Hepatocyte (in vitro differentiated cells): ENCODE measurements around the gene CNTNAP3B. TPM values are rescaled to one million over a fixed set of nuclear protein-coding genes. Genes with fewer than 3 reads are reported as not detected.
"Not testable (repeated sequence)": the region's sequence is repeated elsewhere in the genome, so short reads cannot be mapped to it uniquely, and the experiment has no call there.

ENCODE experiments used
- DNase-seq: peaks from one replicate; pipeline ENCODE4 v3.0.0-alpha.2; 2016; ENCODE audit warnings: low spot score
- H2AFZ ChIP-seq: fragments of 200-600 bp; sonication (generic); 2 replicates; pipeline ENCODE4 v1.6.0; 2016; ENCODE audit warnings: antibody characterized with exemption, mild to moderate bottlenecking
- H3K27ac ChIP-seq: fragments of 200-600 bp; sonication (generic); 2 replicates; pipeline ENCODE4 v1.5.1; 2016; ENCODE audit warnings: mild to moderate bottlenecking
- H3K27me3 ChIP-seq: fragments of 200-600 bp; sonication (generic); 2 replicates; pipeline ENCODE4 v1.6.1; 2016
- H3K36me3 ChIP-seq: fragments of 200-600 bp; sonication (generic); replicated peaks from 2 replicates; pipeline ENCODE4 v1.5.1; 2016; ENCODE audit warnings: low read depth; ENCODE audit not compliant: insufficient read depth
- H3K4me1 ChIP-seq: fragments of 200-600 bp; sonication (generic); 2 replicates; pipeline ENCODE4 v1.5.1; 2016; ENCODE audit warnings: mild to moderate bottlenecking, moderate library complexity; ENCODE audit not compliant: insufficient read depth
- H3K4me2 ChIP-seq: fragments of 200-600 bp; sonication (generic); 2 replicates; pipeline ENCODE4 v1.6.0; 2016
- H3K4me3 ChIP-seq: fragments of 200-600 bp; sonication (generic); 2 replicates; pipeline ENCODE4 v1.5.1; 2016; ENCODE audit warnings: mild to moderate bottlenecking
- H3K79me2 ChIP-seq: fragments of 200-600 bp; sonication (generic); 2 replicates; pipeline ENCODE4 v1.6.0; 2017; ENCODE audit warnings: mild to moderate bottlenecking
- H3K9me2 ChIP-seq: fragments of 200-600 bp; sonication (generic); replicated peaks from 2 replicates; pipeline ENCODE4 v1.6.0; 2017; ENCODE audit warnings: mild to moderate bottlenecking; ENCODE audit not compliant: insufficient read depth
- H3K9me3 ChIP-seq: fragments of 200-600 bp; sonication (generic); 2 replicates; pipeline ENCODE4 v1.5.1; 2016; ENCODE audit warnings: low read depth, mild to moderate bottlenecking
- H4K20me1 ChIP-seq: fragments of 200-600 bp; sonication (generic); 2 replicates; pipeline ENCODE4 v1.6.0; 2016; ENCODE audit warnings: mild to moderate bottlenecking; ENCODE audit not compliant: insufficient read depth, poor library complexity, severe bottlenecking
- WGBS: methylation state at CpG from one replicate; pipeline ENCODE4 v1.1.6; 2016; ENCODE audit warnings: low lambda C conversion rate; ENCODE audit errors: missing lambda C conversion rate; 5-methylcytosine and 5-hydroxymethylcytosine counted together
- polyA plus RNA-seq: library from polyadenylated mRNA; unstranded; fragments of >200 nt; fragmentation: Nextera tagmentation; extraction: Ambion mirVana; gene quantifications from 2 replicates; pipeline ENCODE4 v1.2.1, GENCODE V29; 2016
- total RNA-seq: library from RNA; depleted of rRNA; stranded (reverse); fragments of >200 nt; gene quantifications from 2 replicates; pipeline ENCODE4 v1.2.3, GENCODE V29; 2014

CNTNAP3B gene
- total and polyA plus RNA-seq, 2 experiments from 2014 or later = 0.83 to 1.5 TPM

DNA sequence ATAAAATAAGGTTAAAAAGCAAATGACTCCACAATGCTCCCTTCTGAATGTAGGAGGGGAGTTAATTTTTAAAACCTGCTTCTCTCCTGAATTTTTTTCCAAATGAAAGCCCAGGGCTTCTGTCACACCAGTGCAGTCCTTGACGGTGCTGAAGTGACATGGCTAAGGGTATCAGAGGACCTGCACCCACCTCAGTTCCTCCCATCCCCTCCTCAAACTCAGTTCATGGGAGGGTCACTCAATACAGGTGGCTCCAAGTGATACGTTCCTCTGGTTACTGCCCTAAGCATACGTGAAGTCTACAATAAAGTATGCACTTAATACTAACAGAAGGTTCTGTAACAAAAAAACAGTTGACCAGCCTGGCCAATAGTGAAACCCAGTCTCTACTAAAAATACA lies 193.5 kb downstream of the CNTNAP3B start:
- not testable (repeated sequence) for DNase-seq, H3K27ac ChIP-seq, H3K9me2 ChIP-seq, H2AFZ ChIP-seq, H3K9me3 ChIP-seq, H3K4me2 ChIP-seq, H3K79me2 ChIP-seq, H3K4me3 ChIP-seq, H3K36me3 ChIP-seq, H4K20me1 ChIP-seq, H3K27me3 ChIP-seq, H3K4me1 ChIP-seq
- WGBS = 59% methylated on average over 3 of the region's 3 CpGs

- H3K27me3 ChIP-seq, H3K4me1 ChIP-seq, H3K4me3 ChIP-seq, H3K9me2 ChIP-seq, H3K36me3 ChIP-seq, H3K4me2 ChIP-seq, DNase-seq, H4K20me1 ChIP-seq, H3K27ac ChIP-seq, H2AFZ ChIP-seq, H3K9me3 ChIP-seq, H3K79me2 ChIP-seq: not testable (repeated sequence)
- WGBS = 79% methylated on average over 5 of the region's 6 CpGs
Measured at GRCh38 chr9:41929172-41929571, 200.1 kb downstream of the CNTNAP3B start.

- H3K36me3 ChIP-seq, H2AFZ ChIP-seq, DNase-seq, H3K27me3 ChIP-seq, H3K4me1 ChIP-seq, H3K4me3 ChIP-seq, H3K9me2 ChIP-seq, H3K4me2 ChIP-seq, H3K27ac ChIP-seq, H3K79me2 ChIP-seq, H4K20me1 ChIP-seq, H3K9me3 ChIP-seq: not testable (repeated sequence)
- 55% methylated on average over 1 of the region's 1 CpG for WGBS
Measured at GRCh38 chr9:41917374-41917773, 211.9 kb downstream of the CNTNAP3B start.

DNA sequence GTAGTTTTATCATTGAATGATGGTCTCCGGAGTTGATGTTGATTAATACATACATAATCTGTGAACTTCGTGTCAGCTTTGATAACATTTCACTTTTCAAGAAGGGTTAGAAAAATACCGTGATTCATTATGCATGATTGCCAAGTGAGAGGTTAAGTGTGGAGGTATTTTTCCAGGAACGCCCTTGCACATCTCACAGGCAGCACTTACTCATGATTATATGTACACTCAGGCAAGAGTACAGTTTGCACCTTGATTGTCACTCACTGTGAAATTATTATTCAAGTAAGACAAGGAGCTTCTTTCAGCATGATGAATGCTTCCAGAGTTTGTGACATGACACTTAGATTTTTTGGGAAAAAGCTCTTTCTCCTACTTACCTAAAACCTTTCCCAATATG lies 223.7 kb downstream of the CNTNAP3B start:
- H3K9me2 ChIP-seq, H3K4me1 ChIP-seq, H2AFZ ChIP-seq, H3K27ac ChIP-seq, H3K9me3 ChIP-seq, H3K36me3 ChIP-seq, H3K27me3 ChIP-seq, H4K20me1 ChIP-seq, DNase-seq, H3K4me2 ChIP-seq, H3K79me2 ChIP-seq, H3K4me3 ChIP-seq: not testable (repeated sequence)
- no CpG with 5 or more reads among the region's 4 CpGs for WGBS

GRCh38 chr9:41902762-41903161 lies 226.5 kb downstream of the CNTNAP3B start:
- H3K9me2 ChIP-seq, H3K9me3 ChIP-seq, H3K27ac ChIP-seq, H2AFZ ChIP-seq, DNase-seq, H3K4me1 ChIP-seq, H3K27me3 ChIP-seq, H3K4me2 ChIP-seq, H3K79me2 ChIP-seq, H3K4me3 ChIP-seq, H4K20me1 ChIP-seq, H3K36me3 ChIP-seq: not testable (repeated sequence)
- WGBS = no CpG with 5 or more reads among the region's 6 CpGs

DNA sequence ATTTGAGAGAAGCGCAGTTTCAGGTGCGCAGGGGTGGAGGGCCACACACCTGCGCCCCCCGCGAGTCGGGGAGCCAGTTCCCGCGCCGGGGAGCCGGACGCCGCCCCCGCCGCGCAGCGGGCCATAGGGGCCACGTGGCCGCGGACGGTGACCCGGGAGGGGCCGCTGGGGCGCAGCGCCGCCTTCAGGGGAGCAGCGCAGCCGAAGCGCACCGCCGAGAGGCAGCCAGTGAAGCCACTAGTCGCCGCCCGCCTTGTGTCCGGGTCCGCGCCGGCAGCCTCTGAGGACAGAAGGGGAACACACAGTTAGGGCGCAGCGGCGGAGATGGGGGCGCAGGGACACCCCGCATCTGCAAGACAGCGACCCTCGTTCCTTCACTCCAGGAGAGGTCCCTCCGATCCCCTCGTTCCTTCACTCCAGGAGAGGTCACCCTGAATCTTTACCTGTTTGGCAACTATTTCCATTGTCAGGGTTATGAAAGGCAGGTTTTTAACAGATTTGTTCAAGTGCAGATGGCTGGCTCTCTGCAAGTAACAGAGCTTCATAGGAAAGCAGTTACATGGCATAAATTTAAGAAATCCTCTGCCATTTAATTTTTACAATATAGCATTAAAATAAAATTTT lies 230.4 kb downstream of the CNTNAP3B start:
- H3K27me3 ChIP-seq, H3K9me2 ChIP-seq, H3K27ac ChIP-seq, H3K4me3 ChIP-seq, H3K4me1 ChIP-seq, H3K36me3 ChIP-seq, H3K79me2 ChIP-seq, H2AFZ ChIP-seq, DNase-seq, H4K20me1 ChIP-seq, H3K9me3 ChIP-seq, H3K4me2 ChIP-seq: not testable (repeated sequence)
- no CpG with 5 or more reads among the region's 46 CpGs for WGBS

- H3K36me3 ChIP-seq, H3K4me2 ChIP-seq, H3K27ac ChIP-seq, H3K79me2 ChIP-seq, H3K27me3 ChIP-seq, H4K20me1 ChIP-seq, H3K4me3 ChIP-seq, H3K4me1 ChIP-seq, H2AFZ ChIP-seq, H3K9me3 ChIP-seq, H3K9me2 ChIP-seq, DNase-seq: not testable (repeated sequence)
- WGBS = no CpG with 5 or more reads among the region's 5 CpGs
Measured at GRCh38 chr9:41874557-41874956, 254.7 kb downstream of the CNTNAP3B start.

GRCh38 chr9:41855422-41855821 lies 273.8 kb downstream of the CNTNAP3B start:
- not testable (repeated sequence) for H3K4me3 ChIP-seq, H3K4me1 ChIP-seq, H3K9me2 ChIP-seq, H3K36me3 ChIP-seq, H3K79me2 ChIP-seq, H3K27ac ChIP-seq, H2AFZ ChIP-seq, H4K20me1 ChIP-seq, H3K4me2 ChIP-seq, H3K9me3 ChIP-seq, H3K27me3 ChIP-seq, DNase-seq
- no CpG with 5 or more reads among the region's 2 CpGs for WGBS

DNA sequence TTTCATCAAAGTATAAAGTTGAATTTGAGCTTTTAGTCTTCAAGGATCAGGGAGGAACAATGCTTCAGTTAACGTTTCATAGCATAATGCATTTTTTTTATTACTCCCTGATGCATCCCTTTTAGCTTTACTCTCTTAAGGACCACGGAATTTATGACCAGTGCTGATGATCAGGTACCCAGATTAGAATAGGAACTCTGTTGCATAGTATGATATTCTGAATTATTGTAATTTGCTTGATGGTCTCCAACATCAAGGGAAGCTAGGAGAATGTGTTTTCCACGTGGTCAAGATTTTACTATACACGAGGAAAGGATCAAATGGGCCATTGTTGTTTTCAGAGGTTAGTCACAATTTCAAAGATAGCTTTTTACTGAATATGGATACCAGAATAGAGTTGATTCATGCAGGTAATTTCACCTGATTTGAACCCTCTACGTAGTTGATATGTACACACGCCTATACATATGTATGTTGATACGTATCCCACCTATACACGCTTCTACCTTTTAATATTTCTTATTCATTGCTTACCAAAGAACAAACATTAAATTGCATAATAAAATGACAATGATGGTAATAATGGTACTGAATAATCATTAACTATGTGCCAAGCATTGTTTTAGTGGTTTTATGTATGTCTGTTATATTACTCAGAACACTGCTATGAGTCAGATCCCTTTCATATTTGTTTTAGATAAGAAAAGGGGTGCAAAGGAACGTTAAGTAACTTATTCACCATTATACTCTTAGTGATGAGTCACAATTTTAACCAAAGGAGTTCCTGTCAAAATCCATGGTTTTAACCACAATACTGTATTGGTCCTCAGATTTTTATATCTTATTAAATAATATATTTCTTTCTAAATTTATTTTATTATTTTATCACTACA lies 277.1 kb downstream of the CNTNAP3B start:
- not testable (repeated sequence) for H2AFZ ChIP-seq, H3K27me3 ChIP-seq, H3K79me2 ChIP-seq, H3K4me1 ChIP-seq, H3K4me2 ChIP-seq, H4K20me1 ChIP-seq, H3K9me2 ChIP-seq, H3K36me3 ChIP-seq, H3K9me3 ChIP-seq, H3K27ac ChIP-seq, DNase-seq, H3K4me3 ChIP-seq
- no CpG with 5 or more reads among the region's 9 CpGs for WGBS
